Activated CD8-positive, alpha-beta memory T cell treated with anti-CD3 and anti-CD28 coated beads for 24 hours (primary cell): ENCODE data around the gene SPAST.
A peak's percentile ranks its signal among the peaks of the same experiment; 100 is the strongest.
"Not testable (repeated sequence)": the region's sequence is repeated elsewhere in the genome, so short reads cannot be mapped to it uniquely, and the experiment has no call there.

Experiments
- DNase-seq: peaks from one replicate; pipeline ENCODE4 v3.0.0-alpha.2; 2020

SPAST gene, protein sequence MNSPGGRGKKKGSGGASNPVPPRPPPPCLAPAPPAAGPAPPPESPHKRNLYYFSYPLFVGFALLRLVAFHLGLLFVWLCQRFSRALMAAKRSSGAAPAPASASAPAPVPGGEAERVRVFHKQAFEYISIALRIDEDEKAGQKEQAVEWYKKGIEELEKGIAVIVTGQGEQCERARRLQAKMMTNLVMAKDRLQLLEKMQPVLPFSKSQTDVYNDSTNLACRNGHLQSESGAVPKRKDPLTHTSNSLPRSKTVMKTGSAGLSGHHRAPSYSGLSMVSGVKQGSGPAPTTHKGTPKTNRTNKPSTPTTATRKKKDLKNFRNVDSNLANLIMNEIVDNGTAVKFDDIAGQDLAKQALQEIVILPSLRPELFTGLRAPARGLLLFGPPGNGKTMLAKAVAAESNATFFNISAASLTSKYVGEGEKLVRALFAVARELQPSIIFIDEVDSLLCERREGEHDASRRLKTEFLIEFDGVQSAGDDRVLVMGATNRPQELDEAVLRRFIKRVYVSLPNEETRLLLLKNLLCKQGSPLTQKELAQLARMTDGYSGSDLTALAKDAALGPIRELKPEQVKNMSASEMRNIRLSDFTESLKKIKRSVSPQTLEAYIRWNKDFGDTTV

DNA sequence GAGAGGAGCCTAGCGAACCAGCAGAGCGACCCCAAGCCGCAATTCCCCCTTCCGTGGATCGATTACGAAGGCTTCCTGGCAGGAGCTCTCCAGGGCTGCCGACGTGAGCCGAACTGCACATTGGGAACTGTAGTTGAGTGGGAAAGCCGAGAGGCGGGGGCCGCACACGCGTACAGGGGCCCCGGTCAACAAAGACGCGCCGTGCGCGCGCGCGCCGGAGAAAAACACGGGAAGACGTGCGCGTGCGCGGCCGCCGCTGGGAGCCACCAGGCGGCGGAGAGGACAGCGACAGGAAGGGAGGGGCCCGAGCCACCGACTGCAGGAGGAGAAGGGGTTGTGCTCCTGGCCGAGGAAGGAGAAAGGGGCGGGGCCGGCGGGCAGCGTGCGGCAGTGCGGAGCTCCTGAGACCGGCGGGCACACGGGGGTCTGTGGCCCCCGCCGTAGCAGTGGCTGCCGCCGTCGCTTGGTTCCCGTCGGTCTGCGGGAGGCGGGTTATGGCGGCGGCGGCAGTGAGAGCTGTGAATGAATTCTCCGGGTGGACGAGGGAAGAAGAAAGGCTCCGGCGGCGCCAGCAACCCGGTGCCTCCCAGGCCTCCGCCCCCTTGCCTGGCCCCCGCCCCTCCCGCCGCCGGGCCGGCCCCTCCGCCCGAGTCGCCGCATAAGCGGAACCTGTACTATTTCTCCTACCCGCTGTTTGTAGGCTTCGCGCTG is at the start of gene SPAST:
TSS of gene SPAST (plus strand) at position 247 of the 711 bp plus-strand sequence. CDS start at position 523, 276 bp downstream.
- peak; percentile 97 for DNase-seq

DNA sequence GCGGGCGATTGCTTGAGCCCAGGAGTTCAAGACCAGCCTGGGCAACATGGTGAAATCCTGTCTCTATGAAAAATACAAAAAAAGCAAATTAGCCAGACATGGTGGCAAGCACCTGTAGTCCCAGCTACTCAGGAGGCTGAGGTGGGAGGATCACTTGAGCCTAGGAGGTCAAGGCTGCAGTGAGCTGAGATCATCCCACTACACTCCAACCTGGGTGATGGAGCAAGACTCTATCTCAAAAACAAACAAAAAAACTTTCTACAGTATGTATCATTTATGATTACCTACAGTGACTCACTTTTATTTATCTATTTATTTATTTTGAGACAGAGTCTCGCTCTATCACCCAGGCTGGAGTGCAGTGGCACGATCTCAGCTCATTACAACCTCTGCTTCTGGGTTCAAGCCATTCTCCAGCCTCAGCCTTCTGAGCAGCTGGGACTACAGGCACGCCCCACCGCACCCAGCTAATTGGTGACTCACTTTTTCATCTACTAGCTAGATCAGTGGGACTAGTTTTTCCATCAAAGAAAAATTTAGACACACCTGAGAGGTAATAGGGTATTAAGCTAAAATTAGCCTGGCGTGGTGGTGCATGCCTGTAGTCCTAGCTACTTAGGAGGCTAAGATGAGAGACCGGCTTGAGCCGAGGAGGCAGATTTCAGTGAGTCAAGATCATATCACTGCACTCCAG is 44.4 kb upstream of the SPAST start:
- DNase-seq = not testable (repeated sequence)

DNA sequence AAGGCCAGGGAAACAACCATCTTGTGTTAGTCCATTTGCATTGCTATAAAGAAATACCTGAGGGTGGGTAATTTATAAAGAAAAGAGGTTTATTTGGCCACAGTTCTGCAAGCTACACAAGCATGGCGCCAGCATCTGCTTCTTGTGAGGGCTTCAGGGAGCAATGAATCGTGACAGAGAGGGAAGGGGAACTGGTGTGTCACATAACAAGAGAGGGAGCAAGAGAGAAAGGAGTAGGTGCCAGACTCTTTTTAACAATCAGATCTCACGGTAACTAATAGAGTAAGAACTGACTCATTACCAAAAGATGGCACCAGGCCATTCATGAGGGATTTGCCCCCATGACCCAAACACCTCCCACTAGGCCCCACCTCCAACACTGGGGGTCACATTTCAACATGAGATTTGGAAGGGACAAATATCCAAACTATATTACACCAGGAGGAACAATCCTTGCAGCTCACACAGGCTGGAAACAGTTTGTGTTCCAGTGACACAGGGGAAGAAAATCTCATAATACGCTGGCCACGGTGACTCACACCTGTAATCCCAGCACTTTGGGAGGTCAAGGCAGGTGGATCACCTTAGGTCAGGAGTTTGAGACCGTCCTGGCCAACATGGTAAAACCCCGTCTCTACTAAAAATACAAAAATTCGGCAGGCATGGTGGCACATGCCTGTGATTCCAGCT is 29.0 kb upstream of the SPAST start:
- peak; percentile 19 for DNase-seq

DNA sequence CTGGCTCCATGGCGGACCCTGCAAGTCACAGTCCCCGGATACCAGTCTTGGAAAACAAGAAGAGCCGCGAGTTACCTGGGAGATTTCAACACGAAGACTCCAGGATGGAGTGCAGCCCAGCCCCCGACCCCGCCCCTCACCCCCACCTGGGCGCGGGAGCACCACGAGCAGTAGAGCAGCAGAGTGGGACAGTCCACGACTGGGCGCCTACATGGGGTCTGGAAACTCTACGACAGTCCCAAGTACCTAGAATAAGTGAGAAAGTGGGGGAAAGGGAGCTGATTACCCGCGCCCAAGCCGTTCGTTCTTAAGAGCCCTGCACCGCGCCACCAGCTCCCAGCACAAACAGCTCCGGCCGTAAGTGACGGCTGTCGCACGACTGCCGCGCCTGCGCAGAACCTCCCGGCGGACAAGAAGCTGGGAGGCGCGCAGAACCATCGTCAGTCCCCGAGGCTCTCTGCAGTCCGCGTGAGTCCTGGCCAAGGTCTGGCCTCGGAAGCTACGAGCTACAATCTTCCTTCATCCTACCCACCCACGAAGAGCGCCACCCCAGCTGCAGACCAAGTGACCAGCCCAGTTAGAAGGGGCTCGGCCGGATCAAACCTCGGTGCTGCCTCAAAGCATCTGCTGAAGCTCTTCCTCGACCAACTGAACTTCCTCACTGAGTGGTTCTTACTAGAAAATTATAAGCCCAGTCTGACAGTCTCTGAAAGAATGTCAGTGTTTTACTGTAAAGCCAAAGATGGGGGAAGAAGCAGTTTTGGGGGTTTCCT is 23.7 kb upstream of the SPAST start, which contains the start of gene DPY30:
TSS of gene DPY30 (minus strand) at position 359 of the 773 bp plus-strand sequence. CDS start at position 10, 349 bp downstream.
- DNase-seq = peak; percentile 94

- no peak for DNase-seq
These were observed 19.8 kb upstream of the SPAST start for GRCh38 chr2:32043561-32043960.

DNA sequence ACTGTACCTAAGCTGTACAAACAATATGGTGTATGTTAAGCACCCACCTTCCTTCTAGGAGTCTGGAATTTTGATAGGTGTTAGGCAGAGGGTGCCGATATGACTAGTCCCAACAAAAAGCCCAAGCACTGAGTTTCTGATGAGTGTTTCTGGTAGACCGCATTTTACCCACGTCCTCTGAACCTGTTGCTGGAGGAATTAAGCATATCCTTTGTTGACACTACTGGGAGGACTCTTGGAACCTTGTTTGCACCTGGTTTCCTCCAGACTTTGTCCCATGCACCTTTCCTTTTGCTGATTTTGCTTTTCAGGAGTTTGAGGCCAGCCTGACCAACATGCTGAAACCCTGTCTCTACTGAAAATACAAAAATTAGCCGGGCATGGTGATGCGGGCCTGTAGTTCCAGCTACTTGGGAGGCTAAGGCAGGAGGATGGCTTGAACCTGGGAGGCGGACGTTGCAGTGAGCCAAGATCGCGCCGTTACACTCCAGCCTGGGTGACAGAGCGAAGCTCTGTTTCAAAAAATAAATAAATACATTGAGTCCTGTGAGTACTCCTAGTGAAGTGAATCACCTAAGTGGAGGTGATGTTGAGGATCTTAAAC is 11.4 kb upstream of the SPAST start:
- DNase-seq = no peak

- not testable (repeated sequence) for DNase-seq
These were observed 8.8 kb upstream of the SPAST start for GRCh38 chr2:32054583-32054982.

DNA sequence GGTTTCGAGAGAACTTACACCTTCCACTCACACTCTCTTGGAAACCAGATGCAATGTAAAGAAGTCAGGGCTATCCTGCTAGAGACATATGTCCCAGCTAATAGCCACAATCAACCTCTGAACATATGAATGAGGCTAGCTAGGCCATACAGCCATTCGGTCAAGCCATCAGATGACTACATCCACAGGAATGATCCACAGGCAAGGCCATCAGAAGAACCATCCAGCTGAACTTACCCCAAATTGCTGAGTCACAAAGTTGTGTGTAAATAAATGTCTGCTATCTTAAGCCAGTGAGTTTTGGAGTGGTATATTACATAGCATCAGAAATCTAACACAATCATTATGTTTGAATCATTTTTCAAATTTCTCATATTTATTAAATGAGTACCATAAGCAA is 5.2 kb upstream of the SPAST start:
- no peak for DNase-seq

- no peak for DNase-seq
These were observed 3.1 kb upstream of the SPAST start for GRCh38 chr2:32060266-32060665.

GRCh38 chr2:32061430-32061829 is 1.9 kb upstream of the SPAST start:
- no peak for DNase-seq

DNA sequence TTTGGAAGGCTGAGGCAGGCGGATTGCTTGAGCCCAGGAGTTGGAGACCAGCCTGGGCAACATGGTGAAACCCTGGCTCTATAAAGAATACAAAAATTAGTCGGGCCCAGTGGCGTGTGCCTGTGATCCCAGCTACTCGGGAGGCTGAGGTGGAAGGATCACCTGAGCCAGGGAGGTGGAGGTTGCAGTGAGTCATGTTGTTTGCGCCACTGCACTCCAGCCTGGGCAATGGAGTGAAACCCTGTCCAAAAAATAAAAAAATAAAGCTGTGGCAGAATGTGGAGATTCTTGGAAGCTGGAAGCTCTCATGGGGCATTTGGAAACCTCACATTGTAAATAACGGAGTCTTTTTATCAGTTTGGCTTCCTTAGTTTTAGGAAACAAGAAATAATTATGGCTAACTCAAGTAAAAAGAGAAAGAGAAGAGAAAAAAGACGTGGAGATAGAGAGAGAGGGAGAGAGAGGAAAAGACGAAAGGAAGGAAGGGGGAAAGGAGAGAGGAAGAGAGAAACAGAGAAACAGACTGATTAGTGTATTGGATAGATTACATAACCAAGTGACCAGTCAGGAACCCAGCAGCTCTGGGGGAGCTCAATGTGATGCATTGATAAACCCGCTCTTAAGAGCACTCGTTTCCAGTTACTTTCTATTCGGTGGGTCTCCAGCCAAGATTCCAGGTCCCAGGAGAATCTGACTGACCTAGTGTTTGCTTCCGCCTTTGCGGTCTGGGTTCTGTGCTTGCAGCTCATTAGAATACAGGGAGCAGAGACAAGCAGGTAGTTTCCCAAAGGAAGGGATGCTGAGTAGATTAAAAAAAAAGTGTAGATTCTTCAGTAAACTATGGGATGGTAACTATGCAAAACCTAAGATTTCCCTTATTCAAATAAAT is 1.1 kb upstream of the SPAST start:
- DNase-seq = no peak

DNA sequence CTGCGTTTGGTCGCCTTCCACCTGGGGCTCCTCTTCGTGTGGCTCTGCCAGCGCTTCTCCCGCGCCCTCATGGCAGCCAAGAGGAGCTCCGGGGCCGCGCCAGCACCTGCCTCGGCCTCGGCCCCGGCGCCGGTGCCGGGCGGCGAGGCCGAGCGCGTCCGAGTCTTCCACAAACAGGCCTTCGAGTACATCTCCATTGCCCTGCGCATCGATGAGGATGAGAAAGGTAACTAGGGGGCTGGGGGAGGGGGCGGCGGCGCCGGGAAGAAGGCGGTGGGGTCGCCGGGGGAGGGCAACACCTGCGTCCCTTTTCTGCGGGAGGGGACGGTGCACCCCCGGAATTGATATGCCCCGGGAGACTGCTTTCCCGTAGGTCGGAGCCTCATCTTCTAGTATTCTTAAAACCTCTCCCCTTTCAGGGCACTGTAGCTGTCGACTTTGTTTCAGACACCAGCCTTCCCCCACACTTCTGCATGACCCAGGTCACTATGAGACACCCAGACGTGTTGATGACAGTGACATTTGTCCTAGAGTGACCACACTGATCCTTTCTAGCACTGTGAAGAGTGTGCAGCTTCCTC is 755 bp downstream of the SPAST start:
- no peak for DNase-seq

- no peak for DNase-seq
These were observed 1.4 kb downstream of the SPAST start for GRCh38 chr2:32064713-32065112.

- DNase-seq = no peak
These were observed 4.2 kb downstream of the SPAST start for GRCh38 chr2:32067549-32067948.

GRCh38 chr2:32074134-32074506 is 10.8 kb downstream of the SPAST start:
- DNase-seq = no peak

- no peak for DNase-seq
These were observed 32.3 kb downstream of the SPAST start for GRCh38 chr2:32095671-32096070.

- no peak for DNase-seq
These were observed 44.8 kb downstream of the SPAST start for GRCh38 chr2:32108111-32108510.

GRCh38 chr2:32118055-32118454 is 54.7 kb downstream of the SPAST start:
- no peak for DNase-seq

DNA sequence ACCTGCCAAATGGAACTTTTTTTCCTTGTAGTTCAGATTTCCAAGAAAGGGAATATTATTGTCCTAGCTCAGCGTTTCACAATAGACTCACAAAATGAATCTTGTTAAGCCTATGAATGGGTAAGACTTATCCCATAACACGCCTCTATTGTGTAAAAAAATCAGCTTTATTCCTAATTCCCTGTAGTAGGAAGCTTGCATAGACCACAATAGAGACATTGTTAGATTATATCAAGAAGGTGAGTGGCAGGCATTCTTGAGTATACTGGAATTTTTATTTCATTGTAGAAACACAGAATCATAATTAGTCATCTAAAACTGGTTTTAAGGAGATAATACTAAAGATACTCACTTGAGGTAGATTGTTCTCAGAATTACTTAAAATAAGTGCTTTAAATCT is 55.8 kb downstream of the SPAST start:
- DNase-seq = no peak

DNA sequence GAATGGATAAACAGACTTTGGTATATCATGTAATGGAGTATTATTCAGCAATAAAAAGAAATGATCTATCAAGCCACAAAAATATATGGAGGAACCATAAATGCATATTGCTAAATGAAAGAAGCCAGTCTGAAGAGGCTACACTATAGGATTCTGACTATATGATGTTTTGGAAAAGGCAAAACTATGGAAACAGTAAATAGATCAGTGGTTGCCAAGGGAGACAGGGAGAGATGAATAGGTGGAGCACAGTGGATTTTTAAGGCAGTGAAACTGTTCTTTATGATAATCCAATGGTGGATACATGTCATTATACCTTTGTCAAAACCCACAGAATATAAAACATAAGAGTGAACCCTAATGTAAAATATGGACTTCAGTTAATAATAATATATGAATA is 61.3 kb downstream of the SPAST start:
- DNase-seq = no peak
